Hematopoietic multipotent progenitor cell treated with erythropoietin and hydrocortisone succinate and interleukin-3 and kit ligand, for 6 days (in vitro differentiated cells): Measurements from ENCODE around the gene NDUFS7.

ENCODE experiments used
- DNase-seq: peaks from one replicate; pipeline ENCODE4 v3.0.0-alpha.2; 2015

NDUFS7 gene

GRCh38 chr19:1401889-1402217, 18.1 kb downstream of the NDUFS7 start:
- DNase-seq = no peak

- peak; percentile 35 for DNase-seq
Measured at GRCh38 chr19:1402411-1403070, 18.8 kb downstream of the NDUFS7 start.

GRCh38 chr19:1406774-1407527, 23.2 kb downstream of the NDUFS7 start:
- peak; percentile 98 for DNase-seq

GRCh38 chr19:1407528-1408299, 24.0 kb downstream of the NDUFS7 start, which contains the start of gene DAZAP1:
Gene DAZAP1, plus strand, starts transcription at chr19:1407586. Its CDS starts 188 bp downstream, at chr19:1407774.
- DNase-seq = peak; percentile 32

GRCh38 chr19:1408300-1409203, 24.8 kb downstream of the NDUFS7 start:
- DNase-seq = peak; percentile 67

GRCh38 chr19:1409204-1410005, 25.7 kb downstream of the NDUFS7 start:
- DNase-seq = no peak

- DNase-seq = no peak
Measured at GRCh38 chr19:1410136-1410786, 26.6 kb downstream of the NDUFS7 start.

- no peak for DNase-seq
Measured at GRCh38 chr19:1410789-1411188, 27.1 kb downstream of the NDUFS7 start.

- DNase-seq = peak; percentile 48
Measured at GRCh38 chr19:1411255-1412191, 27.8 kb downstream of the NDUFS7 start.

GRCh38 chr19:1412323-1412923, 28.7 kb downstream of the NDUFS7 start:
- no peak for DNase-seq

GRCh38 chr19:1412995-1413800, 29.5 kb downstream of the NDUFS7 start:
- no peak for DNase-seq

GRCh38 chr19:1416014-1416841, 32.5 kb downstream of the NDUFS7 start:
- DNase-seq = no peak

GRCh38 chr19:1417145-1417544, 33.4 kb downstream of the NDUFS7 start:
- no peak for DNase-seq

GRCh38 chr19:1417681-1418495, 34.2 kb downstream of the NDUFS7 start:
- DNase-seq = no peak

GRCh38 chr19:1418496-1418775, 34.7 kb downstream of the NDUFS7 start:
- no peak for DNase-seq

GRCh38 chr19:1418951-1419738, 35.4 kb downstream of the NDUFS7 start:
- no peak for DNase-seq
